B cell (primary cell): ENCODE data around the gene MYO1H. TPM values are rescaled to one million over a fixed set of nuclear protein-coding genes. Genes with fewer than 3 reads are reported as not detected.

Source experiments
- ATAC-seq: fragments of 200-7000 bp; cut with Tn5 transposase; one replicate; pipeline ENCODE4 v1.10.0; 2021; ENCODE audit warnings: low read depth, mild to moderate bottlenecking, moderate number of reproducible peaks, moderate library complexity
- CTCF ChIA-PET: fragments of 350-600 bp; sonication (Branson Sonifier 250); formaldehyde crosslinking; loops from one replicate; lab custom pipeline; 2021; ENCODE audit warnings: antibody characterized with exemption, inconsistent platforms; lab: Charles Lee
- POLR2A ChIA-PET: fragments of 350-600 bp; sonication (Branson Sonifier 250); formaldehyde crosslinking; loops from one replicate; lab custom pipeline; 2021; ENCODE audit warnings: antibody characterized with exemption; lab: Charles Lee
- DNase-seq: peaks from one replicate; pipeline ENCODE4 v3.0.0; 2013
- H2AFZ ChIP-seq: 2 replicates; pipeline ENCODE4 v1.6.1; 2012; ENCODE audit warnings: mild to moderate bottlenecking, low read depth, low read length; ENCODE audit not compliant: insufficient read depth, poor library complexity, severe bottlenecking
- H3K27ac ChIP-seq, 2 donors: 1 replicate in 1 of 2; 2 replicates in 1 of 2; pipeline ENCODE4 v1.5.1; 2012 to 2013; ENCODE audit warnings: low read length in 2 of 2, mild to moderate bottlenecking in 2 of 2, moderate library complexity in 1 of 2
- H3K27me3 ChIP-seq, 4 experiments: fragments of 200-600 bp in 1 of 4; sonication (generic) in 1 of 4; replicated peaks in 1 of 4; 1 replicate in 2 of 4; 2 replicates in 2 of 4; pipeline versions ENCODE4 v1.6.1 to v1.7.0; 2013 to 2016; ENCODE audit warnings: low read length in 3 of 4, mild to moderate bottlenecking in 2 of 4, mixed read lengths in 1 of 4, moderate library complexity in 1 of 4; ENCODE audit not compliant: insufficient read depth in 4 of 4, control insufficient read depth in 3 of 4; ENCODE audit errors: control extremely low read depth in 1 of 4
- H3K36me3 ChIP-seq, 2 experiments: replicated peaks in 1 of 2; 1 replicate in 1 of 2; 2 replicates in 1 of 2; pipeline versions ENCODE4 v1.6.1 to v1.7.1; 2013; ENCODE audit warnings: low read length in 1 of 2; ENCODE audit not compliant: insufficient read depth in 2 of 2, control insufficient read depth in 1 of 2; ENCODE audit errors: control extremely low read depth in 1 of 2, extremely low read depth in 1 of 2
- H3K4me1 ChIP-seq, 2 donors: fragments of 200-600 bp in 1 of 2; sonication (generic) in 1 of 2; 1 replicate in 1 of 2; 2 replicates in 1 of 2; pipeline versions ENCODE4 v1.5.1 to v1.6.1; 2013 to 2017; ENCODE audit warnings: low read length in 2 of 2; ENCODE audit not compliant: control insufficient read depth in 2 of 2, insufficient read depth in 2 of 2
- H3K4me2 ChIP-seq: replicated peaks from 2 replicates; pipeline ENCODE3; 2012; ENCODE audit warnings: mild to moderate bottlenecking, low read depth, low read length; ENCODE audit not compliant: poor library complexity, severe bottlenecking
- H3K4me3 ChIP-seq, 5 experiments: fragments of 200-600 bp in 1 of 5; sonication (generic) in 1 of 5; 1 replicate in 3 of 5; 2 replicates in 2 of 5; pipeline versions ENCODE4 v1.5.1 to v1.7.0; 2011 to 2016; ENCODE audit warnings: low read length in 4 of 5, mild to moderate bottlenecking in 4 of 5, low read depth in 2 of 5, control low read depth in 1 of 5, moderate library complexity in 1 of 5; ENCODE audit not compliant: insufficient read depth in 1 of 5; ENCODE audit errors: control extremely low read depth in 1 of 5, extremely low read depth in 1 of 5
- H3K79me2 ChIP-seq: fragments of 200-600 bp; sonication (generic); one replicate; pipeline ENCODE4 v1.6.0; 2016; ENCODE audit warnings: low read length; ENCODE audit not compliant: control insufficient read depth, insufficient read depth
- H3K9ac ChIP-seq: fragments of 200-600 bp; sonication (generic); 2 replicates; pipeline ENCODE4 v1.6.1; 2017; ENCODE audit warnings: mild to moderate bottlenecking, low read length, moderate library complexity
- H3K9me3 ChIP-seq, 3 donors: one replicate each; pipeline versions ENCODE4 v1.6.1 to v1.7.1; 2013; ENCODE audit warnings: low read length in 2 of 3; ENCODE audit not compliant: control insufficient read depth in 2 of 3, insufficient read depth in 1 of 3; ENCODE audit errors: control extremely low read depth in 1 of 3
- H4K20me1 ChIP-seq: 2 replicates; pipeline ENCODE4 v1.6.0; 2012; ENCODE audit warnings: mild to moderate bottlenecking, low read length; ENCODE audit not compliant: insufficient read depth, control insufficient read depth, poor library complexity, severe bottlenecking
- H3K27ac Mint-ChIP-seq: one replicate; pipeline ENCODE4 v1.8.0; 2021; ENCODE audit warnings: mixed read lengths
- H3K27me3 Mint-ChIP-seq: one replicate; pipeline ENCODE4 v1.8.0; 2021; ENCODE audit warnings: mixed read lengths
- H3K4me1 Mint-ChIP-seq: one replicate; pipeline ENCODE4 v1.8.0; 2021; ENCODE audit warnings: mixed read lengths
- H3K4me3 Mint-ChIP-seq: one replicate; pipeline ENCODE4 v1.8.0; 2021; ENCODE audit warnings: mixed read lengths
- H3K9me3 Mint-ChIP-seq: one replicate; pipeline ENCODE4 v1.8.0; 2022; ENCODE audit warnings: mixed read lengths; ENCODE audit not compliant: insufficient read depth
- CTCF ChIP-seq: fragments of 200-600 bp; IDR thresholded peaks from one replicate; pipeline ENCODE4 v1.8.0; 2022; ENCODE audit warnings: antibody characterized with exemption, mild to moderate bottlenecking
- EZH2 ChIP-seq: IDR thresholded peaks from 2 replicates; pipeline ENCODE4 v1.6.1; 2012; ENCODE audit warnings: borderline replicate concordance, low read depth, mild to moderate bottlenecking, moderate library complexity, low read length; ENCODE audit not compliant: insufficient read depth, poor library complexity, severe bottlenecking
- WGBS: methylation state at CpG from one replicate; pipeline ENCODE4 v1.1.5; 2013; ENCODE audit warnings: missing lambda C conversion rate; ENCODE audit not compliant: insufficient coverage; 5-methylcytosine and 5-hydroxymethylcytosine counted together
- intact Hi-C: fragments of 100-400 bp; cut with micrococcal nuclease; formaldehyde crosslinking; loops from one replicate; pipeline ENCODE4 v1.10.0; 2022
- polyA plus RNA-seq: library from polyadenylated mRNA; depleted of rRNA; stranded (reverse); fragments of >200 nt; gene quantifications from 2 replicates; pipeline ENCODE4 v1.2.3, GENCODE V29; 2012
- total RNA-seq, 2 donors: library from RNA; stranded (reverse); fragments of 120-200 nt in 1 of 2; gene quantifications; 1 replicate in 1 of 2; 2 replicates in 1 of 2; pipeline versions ENCODE4 v1.2.3 to v1.2.4, GENCODE V29; 2013 to 2022

Gene MYO1H
- total and polyA plus RNA-seq, 2 donors (not counting 1 experiment from before 2014, with no cell fraction given) = not detected

GRCh38 chr12:109440851-109441490 lies 93.3 kb downstream of the MYO1H start:
- Histone ChIP-seq H3K79me2 (no peaks in the 10 kb centered on the region), H2AFZ (no peak overlapping the region), H3K4me2 (no peak overlapping the region), H3K36me3 (no peaks in the 10 kb centered on the region), H3K27me3 (no peaks in the 10 kb centered on the region), H3K4me1 (no peaks in the 10 kb centered on the region), H3K27ac (no peak overlapping the region), H3K4me3 (no peak overlapping the region), H3K9me3 (no peaks in the 10 kb centered on the region), H4K20me1 (no peaks in the 10 kb centered on the region), H3K9ac (no peak overlapping the region)
- ChIA-PET POLR2A (no interaction called here), CTCF (no interaction called here)
- intact Hi-C loops = no loop called here
- Mint-ChIP-seq H3K4me1 (no peaks in the 10 kb centered on the region), H3K27me3 (no peaks in the 10 kb centered on the region), H3K4me3 (no peak overlapping the region), H3K27ac (no peak overlapping the region), H3K9me3 (no peaks in the 10 kb centered on the region)
- no peak for TF ChIP-seq EZH2
- DNase-seq (no peak), ATAC-seq (no peak)
- WGBS = 93% methylated on average over 5 of the region's 9 CpGs

DNA sequence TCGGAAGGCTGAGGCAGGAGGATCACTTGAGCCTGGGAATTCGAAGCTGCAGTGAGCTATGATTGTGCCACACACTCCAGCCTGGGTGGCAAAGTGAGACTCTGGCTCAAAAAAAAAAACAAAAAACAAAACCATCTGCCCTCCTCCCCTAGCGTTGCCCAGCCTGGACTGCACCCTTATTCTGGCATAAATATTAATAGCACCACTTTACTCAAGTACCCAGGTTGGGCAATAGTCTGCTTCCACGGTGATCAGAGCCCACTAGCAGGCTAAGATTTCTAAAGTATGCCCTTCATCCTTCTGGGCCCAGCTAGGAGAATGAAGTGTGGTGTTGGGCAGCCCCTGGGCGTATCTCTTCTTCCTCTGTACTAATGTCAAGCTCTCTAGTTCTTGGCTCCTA lies 96.1 kb downstream of the MYO1H start:
- 95% methylated on average over 5 of the region's 5 CpGs for WGBS

More for the DNA sequence above, 96.1 kb downstream of the MYO1H start:
- H3K27ac ChIP-seq = no peak overlapping the region
- no peak overlapping the region for H3K9ac ChIP-seq
- no peak overlapping the region for H3K4me2 ChIP-seq
- Mint-ChIP-seq H3K27ac (no peak overlapping the region), H3K4me1 (no peaks in the 10 kb centered on the region), H3K4me3 (no peak overlapping the region), H3K9me3 (no peaks in the 10 kb centered on the region), H3K27me3 (no peaks in the 10 kb centered on the region)
- H3K4me1 ChIP-seq = no peaks in the 10 kb centered on the region
- H3K4me3 ChIP-seq = no peak overlapping the region
- no peak for ATAC-seq
- ChIA-PET POLR2A (no interaction called here), CTCF (interaction anchor here (0.6 to 1.5 kb wide), 2 partner anchors 11 to 16 kb away, joined by 4 read pairs; no protein-coding TSS in a partner anchor)
- no peak for DNase-seq
- H3K79me2 ChIP-seq = no peaks in the 10 kb centered on the region
- TF ChIP-seq EZH2 (no peak), CTCF (no peak)
- intact Hi-C loops = no loop called here
- H2AFZ ChIP-seq = no peak overlapping the region
- no peaks in the 10 kb centered on the region for H4K20me1 ChIP-seq
- no peaks in the 10 kb centered on the region for H3K9me3 ChIP-seq
- no peaks in the 10 kb centered on the region for H3K27me3 ChIP-seq
- H3K36me3 ChIP-seq = peaks cover 0 to 18% of the 10 kb centered on the region in 2 experiments
